ENCODE data around the gene BRI3BP. TPM values are rescaled to one million over a fixed set of nuclear protein-coding genes. Genes with fewer than 3 reads are reported as not detected.

Gene BRI3BP
- total RNA-seq, 3 donors from 2014 or later = 4.3 to 6.7 (median 5.0) TPM

GRCh38 chr12:124967016-124967739 is 26.3 kb upstream of the BRI3BP start:
- no peak overlapping the region for H3K4me3 ChIP-seq
- H3K4me1 ChIP-seq = no peaks in the 10 kb centered on the region
- TF ChIP-seq CTCF (IDR thresholded peaks at IDR 0.05) (no peak), POLR2A (IDR thresholded peaks at IDR 0.05) (no peak), POLR2AphosphoS5 (IDR thresholded peaks at IDR 0.05) (no peak)
- H3K36me3 ChIP-seq = peaks cover 7% of the 10 kb centered on the region
- no peaks in the 10 kb centered on the region for H3K9me3 ChIP-seq
- H3K27ac ChIP-seq = no peak overlapping the region
- DNase-seq (ENCODE audit: low spot score in 2 of 2) = no peak
- intact Hi-C loops (cut with DNase I; ENCODE audit: low total_unique reads) = no loop called here
- no peaks in the 10 kb centered on the region for H3K27me3 ChIP-seq

- intact Hi-C loops (cut with DNase I; ENCODE audit: low total_unique reads) = no loop called here
- no peaks in the 10 kb centered on the region for H3K27me3 ChIP-seq
- H3K4me1 ChIP-seq = no peaks in the 10 kb centered on the region
- H3K4me3 ChIP-seq = no peak overlapping the region
- H3K9me3 ChIP-seq = no peaks in the 10 kb centered on the region
- no peak for DNase-seq (ENCODE audit: low spot score in 2 of 2)
- H3K36me3 ChIP-seq = peaks cover 14% of the 10 kb centered on the region
- no peak for TF ChIP-seq POLR2AphosphoS5 (IDR thresholded peaks at IDR 0.05)
- TF ChIP-seq POLR2A (IDR thresholded peaks at IDR 0.05) = no peak
- no peak for TF ChIP-seq CTCF (IDR thresholded peaks at IDR 0.05)
- H3K27ac ChIP-seq = no peak overlapping the region
Observed at GRCh38 chr12:124968656-124969055, 24.8 kb upstream of the BRI3BP start.

GRCh38 chr12:124970647-124971402 is 22.6 kb upstream of the BRI3BP start:
- peaks cover 21% of the 10 kb centered on the region for H3K36me3 ChIP-seq
- no peaks in the 10 kb centered on the region for H3K27me3 ChIP-seq
- H3K27ac ChIP-seq = no peak overlapping the region
- H3K4me1 ChIP-seq = no peaks in the 10 kb centered on the region
- DNase-seq (ENCODE audit: low spot score in 2 of 2) = no peak
- TF ChIP-seq POLR2A (IDR thresholded peaks at IDR 0.05) (no peak), POLR2AphosphoS5 (IDR thresholded peaks at IDR 0.05) (no peak)
- H3K4me3 ChIP-seq = no peak overlapping the region
- H3K9me3 ChIP-seq = no peaks in the 10 kb centered on the region
- intact Hi-C loops (cut with DNase I; ENCODE audit: low total_unique reads) = no loop called here

- Histone ChIP-seq H3K27me3 (no peaks in the 10 kb centered on the region), H3K4me3 (no peak overlapping the region), H3K4me1 (no peaks in the 10 kb centered on the region), H3K9me3 (no peaks in the 10 kb centered on the region), H3K36me3 (peaks cover 26% of the 10 kb centered on the region), H3K27ac (no peak overlapping the region)
- no peak for TF ChIP-seq POLR2AphosphoS5 (IDR thresholded peaks at IDR 0.05)
- TF ChIP-seq CTCF (IDR thresholded peaks at IDR 0.05) = no peak
- no peak for TF ChIP-seq POLR2A (IDR thresholded peaks at IDR 0.05)
- no peak for DNase-seq (ENCODE audit: low spot score in 2 of 2)
- intact Hi-C loops (cut with DNase I; ENCODE audit: low total_unique reads) = no loop called here
Observed at GRCh38 chr12:124971603-124972002, 21.8 kb upstream of the BRI3BP start.

GRCh38 chr12:124972211-124972610 is 21.2 kb upstream of the BRI3BP start:
- no peak for DNase-seq (ENCODE audit: low spot score in 2 of 2)
- no peaks in the 10 kb centered on the region for H3K4me1 ChIP-seq
- no peaks in the 10 kb centered on the region for H3K9me3 ChIP-seq
- peaks cover 26% of the 10 kb centered on the region for H3K36me3 ChIP-seq
- no peaks in the 10 kb centered on the region for H3K27me3 ChIP-seq
- TF ChIP-seq POLR2AphosphoS5 (IDR thresholded peaks at IDR 0.05) = no peak
- TF ChIP-seq POLR2A (IDR thresholded peaks at IDR 0.05) = no peak
- intact Hi-C loops (cut with DNase I; ENCODE audit: low total_unique reads) = no loop called here
- H3K27ac ChIP-seq = no peak overlapping the region
- H3K4me3 ChIP-seq = no peak overlapping the region

- no peaks in the 10 kb centered on the region for H3K4me1 ChIP-seq
- no peaks in the 10 kb centered on the region for H3K27me3 ChIP-seq
- no peaks in the 10 kb centered on the region for H3K9me3 ChIP-seq
- intact Hi-C loops (cut with DNase I; ENCODE audit: low total_unique reads) = no loop called here
- H3K27ac ChIP-seq = no peak overlapping the region
- TF ChIP-seq CTCF (IDR thresholded peaks at IDR 0.05) (no peak), POLR2AphosphoS5 (IDR thresholded peaks at IDR 0.05) (no peak), POLR2A (IDR thresholded peaks at IDR 0.05) (no peak)
- H3K4me3 ChIP-seq = no peak overlapping the region
- H3K36me3 ChIP-seq = peaks cover 22% of the 10 kb centered on the region
- no peak for DNase-seq (ENCODE audit: low spot score in 2 of 2)
Observed at GRCh38 chr12:124975276-124975675, 18.2 kb upstream of the BRI3BP start.
